ENCODE data around the gene MRFAP1L1.

MRFAP1L1 gene

GRCh38 chr4:6710282-6710681, 617 bp upstream of the MRFAP1L1 start:
- H3K4me3 ChIP-seq (IDR thresholded peaks at IDR 0.05; ENCODE audit: insufficient read depth, low read depth, low read length) = peak overlapping the region; percentile 64
- TF ChIP-seq CTCF (conservative IDR thresholded peaks at IDR 0.05; ENCODE audit: low read depth, low read length) = no peak
- no peaks in the 10 kb centered on the region for H3K36me3 ChIP-seq (ENCODE audit: insufficient read depth)
- H3K4me2 ChIP-seq = peak overlapping the region; percentile 78
- no peak overlapping the region for H3K9ac ChIP-seq
- peak overlapping the region; percentile 78 for H2AFZ ChIP-seq (ENCODE audit: low read depth)
- H3K79me2 ChIP-seq (ENCODE audit: insufficient read depth, low read depth) = peaks cover 25% of the 10 kb centered on the region
- H3K27me3 ChIP-seq (ENCODE audit: insufficient read depth, low read depth) = no peaks in the 10 kb centered on the region
- H3K27ac ChIP-seq = no peak overlapping the region
- H3K4me1 ChIP-seq (ENCODE audit: low read depth, poor library complexity, severe bottlenecking) = peaks cover 11% of the 10 kb centered on the region
- H4K20me1 ChIP-seq (ENCODE audit: insufficient read depth) = no peaks in the 10 kb centered on the region

GRCh38 chr4:6706173-6706572, 3.5 kb downstream of the MRFAP1L1 start:
- Histone ChIP-seq H3K4me2 (no peak overlapping the region), H4K20me1 (ENCODE audit: insufficient read depth) (no peaks in the 10 kb centered on the region), H3K9ac (no peak overlapping the region), H3K79me2 (ENCODE audit: insufficient read depth, low read depth) (peaks cover 25% of the 10 kb centered on the region), H3K27me3 (ENCODE audit: insufficient read depth, low read depth) (no peaks in the 10 kb centered on the region), H3K4me3 (IDR thresholded peaks at IDR 0.05; ENCODE audit: insufficient read depth, low read depth, low read length) (no peak overlapping the region), H3K36me3 (ENCODE audit: insufficient read depth) (no peaks in the 10 kb centered on the region), H2AFZ (ENCODE audit: low read depth) (no peak overlapping the region), H3K27ac (no peak overlapping the region), H3K4me1 (ENCODE audit: low read depth, poor library complexity, severe bottlenecking) (peaks cover 10% of the 10 kb centered on the region)
- no peak for TF ChIP-seq CTCF (conservative IDR thresholded peaks at IDR 0.05; ENCODE audit: low read depth, low read length)

- Histone ChIP-seq H3K4me2 (no peak overlapping the region), H3K27ac (no peak overlapping the region), H4K20me1 (ENCODE audit: insufficient read depth) (no peaks in the 10 kb centered on the region), H3K4me1 (ENCODE audit: low read depth, poor library complexity, severe bottlenecking) (peaks cover 10% of the 10 kb centered on the region), H3K4me3 (IDR thresholded peaks at IDR 0.05; ENCODE audit: insufficient read depth, low read depth, low read length) (no peak overlapping the region), H3K9ac (no peak overlapping the region), H2AFZ (ENCODE audit: low read depth) (no peak overlapping the region), H3K79me2 (ENCODE audit: insufficient read depth, low read depth) (peaks cover 25% of the 10 kb centered on the region), H3K36me3 (ENCODE audit: insufficient read depth) (no peaks in the 10 kb centered on the region), H3K27me3 (ENCODE audit: insufficient read depth, low read depth) (no peaks in the 10 kb centered on the region)
- no peak for TF ChIP-seq CTCF (conservative IDR thresholded peaks at IDR 0.05; ENCODE audit: low read depth, low read length)
Observed at GRCh38 chr4:6705646-6706045, 4.0 kb downstream of the MRFAP1L1 start.

GRCh38 chr4:6703786-6704185, 5.9 kb downstream of the MRFAP1L1 start:
- Histone ChIP-seq H2AFZ (ENCODE audit: low read depth) (no peak overlapping the region), H4K20me1 (ENCODE audit: insufficient read depth) (no peaks in the 10 kb centered on the region), H3K27me3 (ENCODE audit: insufficient read depth, low read depth) (no peaks in the 10 kb centered on the region), H3K36me3 (ENCODE audit: insufficient read depth) (no peaks in the 10 kb centered on the region), H3K4me3 (IDR thresholded peaks at IDR 0.05; ENCODE audit: insufficient read depth, low read depth, low read length) (no peak overlapping the region), H3K4me1 (ENCODE audit: low read depth, poor library complexity, severe bottlenecking) (peaks cover 10% of the 10 kb centered on the region), H3K4me2 (no peak overlapping the region), H3K9ac (no peak overlapping the region), H3K27ac (no peak overlapping the region), H3K79me2 (ENCODE audit: insufficient read depth, low read depth) (peaks cover 17% of the 10 kb centered on the region)
- no peak for TF ChIP-seq CTCF (conservative IDR thresholded peaks at IDR 0.05; ENCODE audit: low read depth, low read length)
